CD4-positive, alpha-beta T cell treated with Interleukin-1 beta for 1 hour (primary cell): Measurements from ENCODE around the gene ANKRD16.
A peak's percentile ranks its signal among the peaks of the same experiment; 100 is the strongest.
"Not testable (repeated sequence)": the region's sequence is repeated elsewhere in the genome, so short reads cannot be mapped to it uniquely, and the experiment has no call there.

Source experiments
- DNase-seq, 2 donors: peaks; one replicate each; pipeline ENCODE4 v3.0.0-alpha.2; 2020 to 2022

The ANKRD16 gene

GRCh38 chr10:5889624-5890451, at the start of gene ANKRD16, which contains the start of gene FBH1:
TSS of gene ANKRD16 (minus strand) at chr10:5889893. CDS start at chr10:5889354, 539 bp downstream.
TSS of gene FBH1 (plus strand) at chr10:5890243. CDS start at chr10:5890346, 103 bp downstream.
- DNase-seq, result peak; percentile 96 to 98

GRCh38 chr10:5938291-5938690, 48.6 kb upstream of the ANKRD16 start:
- DNase-seq, result no peak

- DNase-seq, result no peak
Measured at GRCh38 chr10:5937016-5937415, 47.3 kb upstream of the ANKRD16 start.

GRCh38 chr10:5935628-5936027, 45.9 kb upstream of the ANKRD16 start:
- DNase-seq, result no peak

GRCh38 chr10:5933909-5934546, 44.3 kb upstream of the ANKRD16 start:
- DNase-seq, result no peak

- DNase-seq, result no peak
Measured at GRCh38 chr10:5932345-5932744, 42.7 kb upstream of the ANKRD16 start.

- DNase-seq, result no peak
Measured at GRCh38 chr10:5930272-5930671, 40.6 kb upstream of the ANKRD16 start.

GRCh38 chr10:5929442-5929841, 39.7 kb upstream of the ANKRD16 start:
- DNase-seq, result no peak

- DNase-seq, result no peak
Measured at GRCh38 chr10:5927306-5927705, 37.6 kb upstream of the ANKRD16 start.

- no peak for DNase-seq
Measured at GRCh38 chr10:5924889-5925288, 35.2 kb upstream of the ANKRD16 start.

- no peak for DNase-seq
Measured at GRCh38 chr10:5921746-5922145, 32.1 kb upstream of the ANKRD16 start.

- no peak for DNase-seq
Measured at GRCh38 chr10:5919568-5919967, 29.9 kb upstream of the ANKRD16 start.

GRCh38 chr10:5918763-5919162, 29.1 kb upstream of the ANKRD16 start:
- DNase-seq, result no peak

- DNase-seq, result no peak
Measured at GRCh38 chr10:5917305-5917704, 27.6 kb upstream of the ANKRD16 start.

- DNase-seq, result no peak
Measured at GRCh38 chr10:5915451-5915850, 25.8 kb upstream of the ANKRD16 start.

GRCh38 chr10:5913736-5914135, 24.0 kb upstream of the ANKRD16 start:
- DNase-seq, result no peak

- no peak for DNase-seq
Measured at GRCh38 chr10:5911670-5912069, 22.0 kb upstream of the ANKRD16 start.

- no peak for DNase-seq
Measured at GRCh38 chr10:5910323-5911100, 20.8 kb upstream of the ANKRD16 start.

- DNase-seq, result not testable (repeated sequence)
Measured at GRCh38 chr10:5908676-5909075, 19.0 kb upstream of the ANKRD16 start.

GRCh38 chr10:5906651-5907050, 17.0 kb upstream of the ANKRD16 start:
- no peak for DNase-seq

GRCh38 chr10:5905854-5906507, 16.3 kb upstream of the ANKRD16 start:
- no peak for DNase-seq

GRCh38 chr10:5904227-5904626, 14.5 kb upstream of the ANKRD16 start:
- DNase-seq, result no peak

- no peak for DNase-seq
Measured at GRCh38 chr10:5903563-5903962, 13.9 kb upstream of the ANKRD16 start.
